ENCODE results near the gene DNASE2B.

DNA sequence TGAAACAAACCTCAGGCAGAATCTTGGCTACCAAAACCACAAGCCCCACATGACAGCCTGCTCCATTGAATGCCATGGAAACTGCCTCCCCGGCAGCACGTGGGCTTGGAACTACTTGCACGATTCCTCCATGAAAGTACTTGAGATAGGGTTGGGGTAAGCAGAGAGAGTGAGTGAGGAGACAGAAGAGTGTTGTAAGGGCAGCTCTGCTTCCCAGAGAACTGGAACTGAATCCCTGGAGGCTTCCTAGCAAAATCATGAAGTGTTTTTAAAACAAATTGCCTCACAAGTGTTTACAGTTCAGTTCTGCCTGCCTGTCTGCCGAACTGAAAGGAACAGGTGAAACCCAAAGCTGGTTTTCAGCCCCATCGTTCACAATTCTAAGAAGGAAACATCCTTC, 35.3 kb upstream of the DNASE2B start:
- TF ChIP-seq, protein P1, sequence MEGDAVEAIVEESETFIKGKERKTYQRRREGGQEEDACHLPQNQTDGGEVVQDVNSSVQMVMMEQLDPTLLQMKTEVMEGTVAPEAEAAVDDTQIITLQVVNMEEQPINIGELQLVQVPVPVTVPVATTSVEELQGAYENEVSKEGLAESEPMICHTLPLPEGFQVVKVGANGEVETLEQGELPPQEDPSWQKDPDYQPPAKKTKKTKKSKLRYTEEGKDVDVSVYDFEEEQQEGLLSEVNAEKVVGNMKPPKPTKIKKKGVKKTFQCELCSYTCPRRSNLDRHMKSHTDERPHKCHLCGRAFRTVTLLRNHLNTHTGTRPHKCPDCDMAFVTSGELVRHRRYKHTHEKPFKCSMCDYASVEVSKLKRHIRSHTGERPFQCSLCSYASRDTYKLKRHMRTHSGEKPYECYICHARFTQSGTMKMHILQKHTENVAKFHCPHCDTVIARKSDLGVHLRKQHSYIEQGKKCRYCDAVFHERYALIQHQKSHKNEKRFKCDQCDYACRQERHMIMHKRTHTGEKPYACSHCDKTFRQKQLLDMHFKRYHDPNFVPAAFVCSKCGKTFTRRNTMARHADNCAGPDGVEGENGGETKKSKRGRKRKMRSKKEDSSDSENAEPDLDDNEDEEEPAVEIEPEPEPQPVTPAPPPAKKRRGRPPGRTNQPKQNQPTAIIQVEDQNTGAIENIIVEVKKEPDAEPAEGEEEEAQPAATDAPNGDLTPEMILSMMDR (IDR thresholded peaks at IDR 0.05): no peak
- TF ChIP-seq POLR2AphosphoS5 (IDR thresholded peaks at IDR 0.05) (no peak), POLR2A (IDR thresholded peaks at IDR 0.05) (no peak)
